ENCODE data around the gene TAS2R8. TPM values are rescaled to one million over a fixed set of nuclear protein-coding genes. Genes with fewer than 3 reads are reported as not detected.

The TAS2R8 gene, protein sequence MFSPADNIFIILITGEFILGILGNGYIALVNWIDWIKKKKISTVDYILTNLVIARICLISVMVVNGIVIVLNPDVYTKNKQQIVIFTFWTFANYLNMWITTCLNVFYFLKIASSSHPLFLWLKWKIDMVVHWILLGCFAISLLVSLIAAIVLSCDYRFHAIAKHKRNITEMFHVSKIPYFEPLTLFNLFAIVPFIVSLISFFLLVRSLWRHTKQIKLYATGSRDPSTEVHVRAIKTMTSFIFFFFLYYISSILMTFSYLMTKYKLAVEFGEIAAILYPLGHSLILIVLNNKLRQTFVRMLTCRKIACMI
- not detected in 2 replicates for total RNA-seq (2021)
- Bru-seq, nascent RNA = percentile 42 among the genes with signal in this experiment
- BruChase-seq, experiment 1, labeled RNA remaining after a 2-hour chase = percentile 44 among the genes with signal in this experiment
- percentile 37 among the genes with signal in this experiment for BruChase-seq, experiment 2, labeled RNA remaining after a 6-hour chase
- long read RNA-seq = 0 reads

DNA sequence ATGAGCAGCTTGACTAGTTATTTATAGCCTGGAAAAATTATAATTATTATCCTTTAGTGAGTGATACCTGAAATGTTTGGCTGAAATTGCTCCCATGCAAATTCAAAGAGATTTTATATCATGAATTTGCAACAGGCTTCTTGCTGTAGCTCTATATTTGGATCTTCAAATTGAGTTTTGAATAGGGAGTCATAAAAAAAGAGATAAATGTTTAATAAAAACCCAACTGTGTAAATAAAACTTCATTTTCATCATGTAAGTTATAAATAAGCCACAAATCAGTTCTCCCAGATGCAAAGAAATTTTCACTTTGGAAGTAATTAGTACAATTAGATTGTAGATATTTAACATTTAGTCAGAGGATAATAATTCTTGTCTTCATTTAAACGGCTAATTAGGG is at the start of gene TAS2R8:
Gene TAS2R8 (minus strand): TSS at position 101 of the 400 bp plus-strand sequence. CDS start 306 bp downstream, outside the sequence.
- intact Hi-C loops (cut with micrococcal nuclease; ENCODE audit: unreplicated experiment) = no loop called here
- no peak within 1 kb of the TSS for H2AFZ ChIP-seq
- H3K4me3 ChIP-seq = no peak within 1 kb of the TSS
- no peaks in the 10 kb centered on the region for H3K36me3 ChIP-seq (ENCODE audit: low read depth)
- H3F3A ChIP-seq (ENCODE audit: insufficient read depth, low read depth) = no peaks in the 10 kb centered on the region
- no peaks in the 10 kb centered on the region for H3K9me2 ChIP-seq (ENCODE audit: insufficient read depth)
- H4K20me1 ChIP-seq (ENCODE audit: insufficient read depth) = no peaks in the 10 kb centered on the region
- no peaks in the 10 kb centered on the region for H3K9me3 ChIP-seq (ENCODE audit: insufficient read depth, low read depth)
- no peak within 1 kb of the TSS for H3K4me2 ChIP-seq
- H3K4me1 ChIP-seq (replicated peaks; ENCODE audit: insufficient read depth) = no peaks in the 10 kb centered on the region
- H3K79me2 ChIP-seq (ENCODE audit: low read depth) = no peaks in the 10 kb centered on the region
- no peak within 1 kb of the TSS for H3K27ac ChIP-seq
- TF ChIP-seq EZH2 (IDR thresholded peaks at IDR 0.05; ENCODE audit: low read depth) = no peak
- TF ChIP-seq, protein P1, sequence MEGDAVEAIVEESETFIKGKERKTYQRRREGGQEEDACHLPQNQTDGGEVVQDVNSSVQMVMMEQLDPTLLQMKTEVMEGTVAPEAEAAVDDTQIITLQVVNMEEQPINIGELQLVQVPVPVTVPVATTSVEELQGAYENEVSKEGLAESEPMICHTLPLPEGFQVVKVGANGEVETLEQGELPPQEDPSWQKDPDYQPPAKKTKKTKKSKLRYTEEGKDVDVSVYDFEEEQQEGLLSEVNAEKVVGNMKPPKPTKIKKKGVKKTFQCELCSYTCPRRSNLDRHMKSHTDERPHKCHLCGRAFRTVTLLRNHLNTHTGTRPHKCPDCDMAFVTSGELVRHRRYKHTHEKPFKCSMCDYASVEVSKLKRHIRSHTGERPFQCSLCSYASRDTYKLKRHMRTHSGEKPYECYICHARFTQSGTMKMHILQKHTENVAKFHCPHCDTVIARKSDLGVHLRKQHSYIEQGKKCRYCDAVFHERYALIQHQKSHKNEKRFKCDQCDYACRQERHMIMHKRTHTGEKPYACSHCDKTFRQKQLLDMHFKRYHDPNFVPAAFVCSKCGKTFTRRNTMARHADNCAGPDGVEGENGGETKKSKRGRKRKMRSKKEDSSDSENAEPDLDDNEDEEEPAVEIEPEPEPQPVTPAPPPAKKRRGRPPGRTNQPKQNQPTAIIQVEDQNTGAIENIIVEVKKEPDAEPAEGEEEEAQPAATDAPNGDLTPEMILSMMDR (conservative IDR thresholded peaks at IDR 0.05) = no peak
- BruUV-seq (replicated peaks) = no TSS peak
- H3K27me3 ChIP-seq (ENCODE audit: insufficient read depth, low read depth) = no peaks in the 10 kb centered on the region
- ChIA-PET CTCF (no interaction called here), POLR2A (ENCODE audit: unreplicated experiment) (no interaction called here)
- DNase-seq = no peak

DNA sequence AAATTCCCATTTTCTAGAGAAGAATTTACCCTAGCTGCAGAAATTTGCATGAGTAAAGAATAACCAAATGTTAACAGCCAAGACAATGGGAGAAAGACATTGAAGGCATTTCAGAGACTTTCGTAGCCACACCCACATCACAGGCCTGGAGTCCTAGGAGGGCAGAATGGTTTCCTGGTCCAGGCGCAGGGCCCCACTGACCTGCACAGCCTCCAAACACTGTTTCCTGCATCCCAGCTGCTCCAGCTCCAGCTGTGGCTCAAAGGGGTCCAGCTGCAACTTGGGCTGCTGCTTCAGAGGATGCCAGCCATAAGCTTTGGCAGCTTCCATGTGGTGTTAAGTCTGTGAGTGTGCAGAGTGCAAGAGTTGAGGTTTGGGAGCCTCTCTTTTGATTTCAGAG is 48.7 kb upstream of the TAS2R8 start:
- peaks cover 12% of the 10 kb centered on the region for H3K9me3 ChIP-seq (ENCODE audit: insufficient read depth, low read depth)
- no peak overlapping the region for H3K27ac ChIP-seq
- no peak for TF ChIP-seq EZH2 (IDR thresholded peaks at IDR 0.05; ENCODE audit: low read depth)
- POLR2A ChIA-PET (ENCODE audit: unreplicated experiment) = no interaction called here
- CTCF ChIA-PET = no interaction called here
- no peaks in the 10 kb centered on the region for H3K9me2 ChIP-seq (ENCODE audit: insufficient read depth)
- no TSS peak for BruUV-seq (replicated peaks)
- no peak overlapping the region for H3K4me3 ChIP-seq
- H3K36me3 ChIP-seq (ENCODE audit: low read depth) = no peaks in the 10 kb centered on the region
- no peaks in the 10 kb centered on the region for H3K79me2 ChIP-seq (ENCODE audit: low read depth)
- H3F3A ChIP-seq (ENCODE audit: insufficient read depth, low read depth) = no peaks in the 10 kb centered on the region; the same call in 1 of the 2 replicates
- DNase-seq = no peak
- H3K4me2 ChIP-seq = no peak overlapping the region
- intact Hi-C loops (cut with micrococcal nuclease; ENCODE audit: unreplicated experiment) = no loop called here
- H3K4me1 ChIP-seq (replicated peaks; ENCODE audit: insufficient read depth) = no peaks in the 10 kb centered on the region
- H4K20me1 ChIP-seq (ENCODE audit: insufficient read depth) = no peaks in the 10 kb centered on the region
- no peak overlapping the region for H2AFZ ChIP-seq
- no peaks in the 10 kb centered on the region for H3K27me3 ChIP-seq (ENCODE audit: insufficient read depth, low read depth)

DNA sequence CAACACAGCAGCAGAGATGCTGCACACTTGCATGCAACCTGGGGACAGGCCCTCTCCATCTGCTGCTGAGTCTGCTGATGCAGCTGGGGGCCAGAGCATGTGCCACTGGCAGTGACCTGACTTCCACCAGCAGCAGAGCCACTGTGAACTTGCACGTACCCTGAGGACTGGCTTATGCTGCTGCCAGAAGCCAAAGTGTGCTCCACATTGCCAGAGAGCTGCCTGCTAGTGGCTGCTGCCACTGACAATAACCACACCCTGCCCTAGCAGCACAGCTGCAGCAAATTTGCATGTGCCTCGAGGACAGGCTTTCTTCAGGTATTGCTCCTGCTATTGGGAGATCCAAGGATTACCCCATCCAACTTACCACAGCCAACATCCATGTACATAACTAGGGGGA is 46.7 kb upstream of the TAS2R8 start:
- no peaks in the 10 kb centered on the region for H3K4me1 ChIP-seq (replicated peaks; ENCODE audit: insufficient read depth)
- no TSS peak for BruUV-seq (replicated peaks)
- no peak for TF ChIP-seq EZH2 (IDR thresholded peaks at IDR 0.05; ENCODE audit: low read depth)
- TF ChIP-seq, protein P1 (conservative IDR thresholded peaks at IDR 0.05) = no peak
- no peaks in the 10 kb centered on the region for H3K36me3 ChIP-seq (ENCODE audit: low read depth)
- no peaks in the 10 kb centered on the region; the same call in 1 of the 2 replicates for H3F3A ChIP-seq (ENCODE audit: insufficient read depth, low read depth)
- no peak overlapping the region for H3K27ac ChIP-seq
- ChIA-PET CTCF (no interaction called here), POLR2A (ENCODE audit: unreplicated experiment) (no interaction called here)
- no peaks in the 10 kb centered on the region for H3K79me2 ChIP-seq (ENCODE audit: low read depth)
- H3K9me2 ChIP-seq (ENCODE audit: insufficient read depth) = no peaks in the 10 kb centered on the region
- no peak for DNase-seq
- no peaks in the 10 kb centered on the region for H4K20me1 ChIP-seq (ENCODE audit: insufficient read depth)
- no peak overlapping the region for H3K4me3 ChIP-seq
- intact Hi-C loops (cut with micrococcal nuclease; ENCODE audit: unreplicated experiment) = no loop called here
- H3K9me3 ChIP-seq (ENCODE audit: insufficient read depth, low read depth) = peaks cover 12% of the 10 kb centered on the region
- H2AFZ ChIP-seq = no peak overlapping the region
- H3K27me3 ChIP-seq (ENCODE audit: insufficient read depth, low read depth) = no peaks in the 10 kb centered on the region
- H3K4me2 ChIP-seq = no peak overlapping the region
